Peyer's patch (tissue), 4 donors: ENCODE results near the gene MFRP.

Experiments
- CTCF ChIP-seq, 6 experiments: fragments of 450-650 bp in 4 of 6; fragments of 200-600 bp in 2 of 6; sonication (generic) in 1 of 6; IDR thresholded peaks; one replicate each; pipeline ENCODE4 v1.5.1; 2017 to 2019; ENCODE audit warnings: antibody characterized with exemption in 6 of 6, mild to moderate bottlenecking in 3 of 6, moderate library complexity in 1 of 6
- POLR2A ChIP-seq, 2 donors: fragments of 450-650 bp; IDR thresholded peaks; one replicate each; pipeline ENCODE4 v1.5.1; 2017; ENCODE audit warnings: antibody characterized with exemption in 2 of 2, mild to moderate bottlenecking in 2 of 2, moderate library complexity in 2 of 2

DNA sequence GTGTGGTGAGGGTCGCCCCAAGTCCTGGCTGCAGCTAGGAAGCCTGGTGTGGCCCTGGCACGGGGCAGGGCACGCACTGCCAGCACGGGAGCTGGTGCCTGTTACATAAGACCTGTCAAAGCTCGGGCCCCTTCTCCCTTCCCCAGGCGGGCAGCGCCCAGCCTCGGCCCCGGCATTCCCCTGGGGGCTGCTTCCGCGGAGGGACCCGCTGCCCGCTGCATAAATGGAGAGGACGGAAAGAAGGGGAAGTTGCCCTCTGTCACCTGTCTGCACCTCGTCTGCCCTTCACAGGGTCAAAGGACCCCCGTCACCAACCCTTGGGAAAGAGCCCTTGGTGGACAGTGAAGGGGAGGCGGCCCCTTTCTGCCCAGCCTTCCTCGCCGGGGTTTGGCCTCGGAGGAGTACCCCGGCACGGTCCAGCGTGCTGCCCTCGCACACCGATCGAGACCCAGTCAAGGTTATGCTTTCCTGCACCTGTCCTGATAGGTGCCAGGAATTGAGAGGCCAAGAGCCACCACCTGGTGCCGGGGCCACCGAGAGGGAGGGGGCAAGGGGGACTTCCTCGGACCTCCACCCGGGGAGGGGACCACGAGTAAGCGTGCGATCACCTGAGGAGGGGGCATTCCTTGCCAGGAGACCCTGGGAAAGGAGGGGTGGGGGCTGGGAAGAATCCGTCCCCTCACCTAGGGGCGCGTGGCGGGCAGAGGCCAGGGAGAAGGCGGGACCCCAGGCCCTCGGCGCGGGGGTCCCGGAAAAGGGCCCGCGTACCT lies 16.8 kb upstream of the MFRP start:
- TF ChIP-seq CTCF (IDR thresholded peaks at IDR 0.05) (no peak), POLR2A (IDR thresholded peaks at IDR 0.05) (peak in 1 of 2 donors; percentile 9)
